ENCODE results near the gene FSTL3. TPM values are rescaled to one million over a fixed set of nuclear protein-coding genes. Genes with fewer than 3 reads are reported as not detected.

The FSTL3 gene
- total RNA-seq, 1 donor from 2014 or later: 175 TPM

GRCh38 chr19:732148-733069 lies 56.2 kb downstream of the FSTL3 start:
- no peak for DNase-seq (ENCODE audit: low read depth)

Other genes with a start within 250 kb of the FSTL3 start
- 4.4 and 7.9 TPM in 2 replicates for gene SHC2, start 215.4 kb upstream of the FSTL3 start, total RNA-seq
- 0.29 and 0.52 TPM in 2 replicates for gene MADCAM1, start 179.9 kb upstream of the FSTL3 start, total RNA-seq
- gene TPGS1, start 168.9 kb upstream of the FSTL3 start, total RNA-seq: 64.5 and 75.2 TPM in 2 replicates
- gene CDC34, start 144.6 kb upstream of the FSTL3 start, total RNA-seq: 103 and 139 TPM in 2 replicates
- not detected in 2 replicates for gene GZMM, start 132.3 kb upstream of the FSTL3 start, total RNA-seq
- gene BSG, start 103.8 kb upstream of the FSTL3 start, total RNA-seq: 519 and 528 TPM in 2 replicates
- 2.9 and 3.5 TPM in 2 replicates for gene HCN2, start 86.5 kb upstream of the FSTL3 start, total RNA-seq
- 47.7 and 54.3 TPM in 2 replicates for gene POLRMT, start 42.9 kb upstream of the FSTL3 start, total RNA-seq
- gene FGF22, start 36.5 kb upstream of the FSTL3 start, total RNA-seq: 0.16 and 0.21 TPM in 2 replicates
- gene RNF126, start 13.2 kb upstream of the FSTL3 start, total RNA-seq: 86.4 and 94.6 TPM in 2 replicates
- not detected in 2 replicates for gene PRSS57, start 19.1 kb downstream of the FSTL3 start, total RNA-seq
- gene PALM, start 32.5 kb downstream of the FSTL3 start, total RNA-seq: 4.8 and 7.8 TPM in 2 replicates
- 2.3 and 2.9 TPM in 2 replicates for gene MISP, start 74.7 kb downstream of the FSTL3 start, total RNA-seq
- gene PTBP1, start 121.1 kb downstream of the FSTL3 start, total RNA-seq: 89.0 and 105 TPM in 2 replicates
- gene PLPPR3, start 145.6 kb downstream of the FSTL3 start, total RNA-seq: 0.16 and 0.26 TPM in 2 replicates
- not detected in 2 replicates for gene AZU1, start 151.4 kb downstream of the FSTL3 start, total RNA-seq
- gene PRTN3, start 164.6 kb downstream of the FSTL3 start, total RNA-seq: not detected in 2 replicates
- gene ELANE, start 175.9 kb downstream of the FSTL3 start, total RNA-seq: not detected in 2 replicates
- gene CFD, start 183.3 kb downstream of the FSTL3 start, total RNA-seq: 0.16 and 0.57 TPM in 2 replicates
- gene MED16, start 216.8 kb downstream of the FSTL3 start, total RNA-seq: 27.7 and 31.2 TPM in 2 replicates
- gene RNU6-9, start 217.1 kb downstream of the FSTL3 start, total RNA-seq: not detected in 2 replicates
- 51.8 and 53.6 TPM in 2 replicates for gene R3HDM4, start 236.8 kb downstream of the FSTL3 start, total RNA-seq
- gene KISS1R, start 240.9 kb downstream of the FSTL3 start, total RNA-seq: not detected in 2 replicates
- gene ARID3A, start 249.6 kb downstream of the FSTL3 start, total RNA-seq: 3.2 and 3.5 TPM in 2 replicates

All from myocyte (in vitro differentiated cells).